Upper lobe of left lung (tissue), 4 donors: ENCODE results near the gene RPS14.

Experiments used
- EP300 ChIP-seq, 4 donors: sonication (generic); formaldehyde crosslinking; IDR thresholded peaks; one replicate each; pipeline ENCODE4 v1.5.1; 2017; ENCODE audit warnings: antibody characterized with exemption in 4 of 4, control low read depth in 2 of 4
- POLR2A ChIP-seq, 4 donors: fragments of 450-650 bp; IDR thresholded peaks; one replicate each; pipeline ENCODE4 v1.5.1; 2016 to 2017; ENCODE audit warnings: antibody characterized with exemption in 4 of 4, mild to moderate bottlenecking in 2 of 4
- POLR2AphosphoS5 ChIP-seq, 2 donors: sonication (generic); formaldehyde crosslinking; IDR thresholded peaks; one replicate each; pipeline ENCODE4 v1.5.1; 2017; ENCODE audit warnings: antibody characterized with exemption in 2 of 2
- TF ChIP-seq, protein P1 (sequence below), 6 experiments: fragments of 450-650 bp in 4 of 6; fragments of 200-600 bp in 2 of 6; sonication (generic) in 2 of 6; IDR thresholded peaks; one replicate each; pipeline ENCODE4 v1.5.1; 2016 to 2019; ENCODE audit warnings: antibody characterized with exemption in 6 of 6

DNA sequence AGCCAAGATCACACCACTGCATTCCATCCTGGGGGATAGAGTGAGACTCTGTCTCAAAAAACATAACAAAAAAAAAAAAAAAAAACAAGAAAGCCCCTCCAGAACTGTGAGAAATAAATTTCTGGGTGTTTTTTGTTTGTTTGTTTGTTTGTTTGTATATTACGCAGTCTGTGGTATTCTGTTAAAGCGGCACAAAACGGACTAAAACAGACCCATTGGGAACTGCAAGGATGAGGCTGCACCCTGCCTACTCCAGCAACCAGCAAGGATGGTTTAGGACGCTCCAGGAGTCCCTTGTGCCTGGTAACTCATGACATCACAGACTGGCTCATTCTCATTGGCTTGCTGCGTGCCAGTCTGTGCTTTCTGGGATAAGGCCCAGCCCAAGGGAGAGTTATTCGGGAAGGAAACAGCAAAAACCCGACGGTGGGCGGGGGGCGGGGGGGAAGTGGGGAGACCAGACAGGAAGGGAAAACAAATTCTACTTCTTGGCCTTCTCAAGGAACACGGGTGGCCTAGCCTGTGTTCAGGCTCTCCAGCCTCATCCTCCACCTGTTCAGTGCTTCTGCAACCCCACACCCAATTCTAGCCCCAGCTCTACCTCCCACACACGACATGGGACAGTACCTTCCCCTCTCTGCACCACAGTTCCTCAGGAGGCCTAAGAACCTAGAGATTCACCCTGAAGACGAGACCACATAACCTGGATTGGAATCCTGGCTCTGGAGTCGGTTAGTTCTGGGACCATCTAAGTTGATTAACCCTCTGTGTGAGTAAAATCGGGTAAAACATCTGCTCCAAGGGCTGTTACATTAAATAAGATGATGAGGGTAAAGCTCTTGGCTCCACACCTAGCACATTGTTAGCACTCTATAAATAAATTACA is 39.7 kb downstream of the RPS14 start:
- TF ChIP-seq, protein P1, sequence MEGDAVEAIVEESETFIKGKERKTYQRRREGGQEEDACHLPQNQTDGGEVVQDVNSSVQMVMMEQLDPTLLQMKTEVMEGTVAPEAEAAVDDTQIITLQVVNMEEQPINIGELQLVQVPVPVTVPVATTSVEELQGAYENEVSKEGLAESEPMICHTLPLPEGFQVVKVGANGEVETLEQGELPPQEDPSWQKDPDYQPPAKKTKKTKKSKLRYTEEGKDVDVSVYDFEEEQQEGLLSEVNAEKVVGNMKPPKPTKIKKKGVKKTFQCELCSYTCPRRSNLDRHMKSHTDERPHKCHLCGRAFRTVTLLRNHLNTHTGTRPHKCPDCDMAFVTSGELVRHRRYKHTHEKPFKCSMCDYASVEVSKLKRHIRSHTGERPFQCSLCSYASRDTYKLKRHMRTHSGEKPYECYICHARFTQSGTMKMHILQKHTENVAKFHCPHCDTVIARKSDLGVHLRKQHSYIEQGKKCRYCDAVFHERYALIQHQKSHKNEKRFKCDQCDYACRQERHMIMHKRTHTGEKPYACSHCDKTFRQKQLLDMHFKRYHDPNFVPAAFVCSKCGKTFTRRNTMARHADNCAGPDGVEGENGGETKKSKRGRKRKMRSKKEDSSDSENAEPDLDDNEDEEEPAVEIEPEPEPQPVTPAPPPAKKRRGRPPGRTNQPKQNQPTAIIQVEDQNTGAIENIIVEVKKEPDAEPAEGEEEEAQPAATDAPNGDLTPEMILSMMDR (IDR thresholded peaks at IDR 0.05), result no peak
- no peak for TF ChIP-seq EP300 (IDR thresholded peaks at IDR 0.05)
- peak; percentile 24 to 40 for TF ChIP-seq POLR2AphosphoS5 (IDR thresholded peaks at IDR 0.05)
- peak in 2 of 4 donors; percentile 23 to 78 for TF ChIP-seq POLR2A (IDR thresholded peaks at IDR 0.05)
